GM12892 (cell line): ENCODE results near the gene FAM120A.

Source experiments
- POLR2A ChIP-seq: IDR thresholded peaks from 2 replicates; pipeline ENCODE4 v1.6.1; 2011; ENCODE audit warnings: low read depth, low read length, control low read depth
- POLR2AphosphoS5 ChIP-seq: IDR thresholded peaks from 2 replicates; pipeline ENCODE4 v1.6.1; 2011; ENCODE audit warnings: low read depth, low read length, control low read depth
- TAF1 ChIP-seq: IDR thresholded peaks from 2 replicates; pipeline ENCODE4 v1.6.1; 2011; ENCODE audit warnings: low read depth, mild to moderate bottlenecking, control low read depth, low read length, borderline replicate concordance

DNA sequence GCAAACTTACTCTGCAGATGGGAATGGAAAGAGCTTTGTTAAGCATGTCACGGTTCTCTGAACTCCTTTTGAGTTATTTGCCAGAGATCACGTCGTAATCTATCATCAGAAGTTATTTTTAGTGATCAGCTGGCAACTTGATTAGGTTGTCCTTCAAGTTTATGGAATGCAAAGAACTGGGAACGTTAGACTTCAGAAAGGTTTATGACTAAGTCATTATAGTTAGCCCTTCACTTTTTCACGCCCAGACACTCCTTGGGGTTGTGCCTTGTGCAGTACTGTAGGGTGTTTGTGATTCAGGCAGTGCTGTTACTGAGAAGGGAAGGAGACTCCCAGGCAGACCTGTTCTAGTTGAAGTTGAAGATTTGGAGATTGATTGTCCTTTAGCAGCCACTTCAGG lies 98.1 kb downstream of the FAM120A start:
- TF ChIP-seq POLR2AphosphoS5 = no peak
- TF ChIP-seq POLR2A = no peak
- no peak for TF ChIP-seq TAF1
